Suppressor macrophage treated with lipopolysaccharide for 4 hours (primary cell): ENCODE measurements around the gene MYCBP.
"Not testable (repeated sequence)": the region's sequence is repeated elsewhere in the genome, so short reads cannot be mapped to it uniquely, and the experiment has no call there.

Source experiments
- DNase-seq: peaks from one replicate; pipeline ENCODE4 v3.0.0-alpha.2; 2020

MYCBP gene

GRCh38 chr1:38865112-38865715, 7.9 kb downstream of the MYCBP start:
- DNase-seq: no peak

DNA sequence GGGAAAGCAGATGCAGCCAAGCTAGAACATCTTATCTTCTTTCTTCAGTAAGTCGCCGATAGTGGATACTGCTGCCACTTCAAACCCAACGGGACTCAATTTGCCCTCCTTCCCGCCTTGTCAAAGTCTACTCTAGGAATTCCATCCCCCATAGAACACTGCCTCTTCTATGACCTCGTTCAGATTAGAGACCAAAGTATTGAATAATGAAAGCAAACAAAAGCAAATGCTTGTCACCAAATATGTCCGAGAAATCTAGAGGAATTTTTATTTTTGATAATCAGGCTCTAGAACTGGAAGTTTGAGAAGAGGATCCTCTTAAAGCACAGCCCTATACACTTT, 12.7 kb downstream of the MYCBP start:
- DNase-seq: no peak

- peak; percentile 99 for DNase-seq
Measured at GRCh38 chr1:38859561-38860453, 13.3 kb downstream of the MYCBP start, which contains the start of gene RRAGC. Gene RRAGC, minus strand, starts transcription at chr1:38859772. Its CDS starts 126 bp downstream, at chr1:38859646.

GRCh38 chr1:38858833-38859560, 14.2 kb downstream of the MYCBP start:
- peak; percentile 94 for DNase-seq

DNA sequence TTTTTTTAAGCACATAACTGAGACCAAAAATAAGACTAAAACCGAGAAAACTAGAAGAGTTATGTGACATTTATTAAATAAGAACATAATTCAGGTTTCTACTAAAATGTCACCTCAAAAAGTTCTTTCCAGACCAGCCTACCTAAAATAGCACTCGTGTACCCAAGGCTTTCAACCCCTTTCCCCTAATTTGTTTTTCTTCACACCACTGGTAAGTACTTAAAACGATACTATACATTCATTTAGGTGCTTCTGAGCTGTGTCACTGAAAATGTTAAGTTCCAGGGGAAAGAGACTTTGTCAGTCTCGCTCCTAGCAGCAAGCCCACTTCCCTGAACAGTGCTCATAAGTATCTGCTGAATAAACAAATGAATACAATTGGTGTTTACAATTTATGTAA, 20.4 kb downstream of the MYCBP start:
- no peak for DNase-seq

GRCh38 chr1:38848071-38848470, 25.1 kb downstream of the MYCBP start:
- peak; percentile 64 for DNase-seq

GRCh38 chr1:38846210-38846609, 26.9 kb downstream of the MYCBP start:
- DNase-seq: no peak

DNA sequence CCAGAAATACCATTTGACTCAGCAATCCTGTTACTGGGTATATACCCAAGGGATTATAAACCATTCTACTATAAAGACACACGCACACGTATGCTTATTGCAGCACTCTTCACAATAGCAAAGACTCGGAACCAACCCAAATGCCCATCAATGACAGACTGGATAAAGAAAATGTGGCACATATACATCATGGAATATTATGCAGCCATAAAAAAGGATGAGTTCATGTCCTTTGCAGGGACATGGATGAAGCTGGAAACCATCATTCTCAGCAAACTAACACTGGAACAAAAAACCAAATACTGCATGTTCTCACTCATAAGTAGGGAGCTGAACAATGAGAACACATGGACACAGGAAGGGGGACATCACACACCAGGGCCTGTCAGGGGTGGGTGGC, 28.1 kb downstream of the MYCBP start:
- not testable (repeated sequence) for DNase-seq

DNA sequence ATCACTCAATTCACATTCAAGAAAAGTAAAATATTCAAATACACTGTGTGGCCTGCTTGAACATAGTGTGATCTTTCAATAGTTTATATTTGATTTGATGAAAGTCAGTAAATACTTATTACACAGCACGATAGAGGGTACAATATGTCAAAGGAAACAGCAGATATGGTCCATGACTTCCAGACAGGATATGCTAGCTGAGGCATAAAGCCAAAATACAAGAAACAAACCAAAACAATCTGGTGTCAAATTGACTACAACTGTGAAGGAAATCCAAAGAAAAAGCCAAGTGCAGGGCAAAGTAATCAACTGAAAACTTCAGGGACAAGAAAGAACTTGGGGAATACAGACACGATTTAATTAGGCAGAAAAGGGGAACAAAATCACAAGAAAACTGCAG, 32.9 kb downstream of the MYCBP start:
- DNase-seq: no peak

DNA sequence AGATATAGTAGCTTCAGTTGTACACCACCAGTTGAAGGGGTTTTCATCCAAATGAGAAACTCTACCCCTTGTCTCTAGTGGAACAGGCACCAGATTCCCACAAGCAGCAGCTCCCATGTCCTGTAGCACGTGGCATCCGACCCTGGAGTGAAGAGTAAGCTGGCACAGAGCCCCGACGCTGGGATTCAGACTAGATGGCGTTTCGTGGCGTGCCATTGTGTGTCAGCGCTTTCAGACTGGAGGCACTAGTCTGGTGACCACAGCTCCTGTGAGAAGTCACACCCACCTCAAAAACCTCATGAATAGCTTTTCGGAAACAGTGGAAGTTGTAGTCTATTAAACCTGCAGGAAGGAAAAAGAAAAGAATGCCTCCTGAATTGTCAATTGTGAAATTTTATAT, 33.8 kb downstream of the MYCBP start:
- no peak for DNase-seq

GRCh38 chr1:38836316-38836715, 36.8 kb downstream of the MYCBP start:
- DNase-seq: not testable (repeated sequence)

DNA sequence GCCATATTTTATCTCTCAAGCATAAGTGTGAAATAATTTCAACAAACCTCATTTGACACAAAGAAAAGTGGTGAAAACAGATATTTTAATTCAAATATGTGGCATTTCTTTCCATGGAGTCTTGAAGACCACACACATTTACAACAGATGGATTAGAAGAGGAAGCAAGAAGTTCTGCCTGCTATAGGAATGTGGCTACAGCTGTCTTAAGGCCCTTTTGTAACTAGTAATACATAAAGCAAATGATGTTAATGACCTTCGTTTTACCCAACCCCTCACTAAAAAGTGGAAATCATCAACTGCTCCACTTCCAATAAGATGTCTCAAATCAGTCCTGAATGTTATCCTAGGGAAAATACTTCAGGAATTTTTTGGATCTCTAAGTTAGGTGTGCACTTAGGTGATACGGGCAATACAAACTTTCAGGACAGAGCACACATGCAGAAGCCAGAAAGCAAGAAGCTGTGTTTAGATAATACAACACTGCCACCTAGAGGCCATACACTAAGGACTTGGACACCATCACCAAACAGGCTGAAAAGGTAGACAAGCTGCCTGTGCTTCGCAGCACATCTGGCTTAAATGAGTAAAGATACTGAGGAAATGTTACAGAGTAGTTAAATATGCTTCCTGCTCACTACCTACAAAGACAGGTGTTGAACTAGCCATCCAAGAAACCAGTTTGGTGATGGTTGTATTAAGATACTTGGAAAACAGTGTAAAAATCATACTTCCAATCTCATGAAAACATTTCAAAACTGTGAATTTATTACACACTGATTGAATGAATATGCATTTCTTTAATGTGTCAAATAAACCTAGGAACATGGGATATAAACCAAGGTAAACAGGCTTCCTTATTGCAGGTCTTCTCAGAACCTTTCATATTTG, 38.0 kb downstream of the MYCBP start:
- DNase-seq: peak; percentile 81

GRCh38 chr1:38834221-38834782, 38.8 kb downstream of the MYCBP start:
- no peak for DNase-seq

DNA sequence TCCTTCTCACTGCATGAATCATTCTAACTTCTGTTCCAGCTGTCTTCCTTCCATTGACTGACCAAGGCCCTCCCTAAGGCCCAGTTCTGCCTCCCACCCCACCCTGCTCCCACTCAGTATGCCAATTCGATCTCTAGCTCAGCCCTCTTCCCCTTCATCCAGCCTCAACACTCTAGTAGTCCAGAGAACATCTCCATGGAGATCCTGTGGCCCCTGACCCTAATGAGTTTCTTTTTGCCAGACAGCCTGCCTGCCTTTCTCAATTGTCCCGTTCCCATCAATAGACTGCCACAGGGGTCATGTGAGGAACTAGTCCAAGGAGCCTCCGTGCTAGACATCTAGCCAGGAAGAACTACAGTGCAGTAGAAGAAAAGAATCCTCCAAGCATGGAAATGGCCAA, 40.0 kb downstream of the MYCBP start:
- DNase-seq: no peak

GRCh38 chr1:38832370-38832734, 40.8 kb downstream of the MYCBP start:
- no peak for DNase-seq

DNA sequence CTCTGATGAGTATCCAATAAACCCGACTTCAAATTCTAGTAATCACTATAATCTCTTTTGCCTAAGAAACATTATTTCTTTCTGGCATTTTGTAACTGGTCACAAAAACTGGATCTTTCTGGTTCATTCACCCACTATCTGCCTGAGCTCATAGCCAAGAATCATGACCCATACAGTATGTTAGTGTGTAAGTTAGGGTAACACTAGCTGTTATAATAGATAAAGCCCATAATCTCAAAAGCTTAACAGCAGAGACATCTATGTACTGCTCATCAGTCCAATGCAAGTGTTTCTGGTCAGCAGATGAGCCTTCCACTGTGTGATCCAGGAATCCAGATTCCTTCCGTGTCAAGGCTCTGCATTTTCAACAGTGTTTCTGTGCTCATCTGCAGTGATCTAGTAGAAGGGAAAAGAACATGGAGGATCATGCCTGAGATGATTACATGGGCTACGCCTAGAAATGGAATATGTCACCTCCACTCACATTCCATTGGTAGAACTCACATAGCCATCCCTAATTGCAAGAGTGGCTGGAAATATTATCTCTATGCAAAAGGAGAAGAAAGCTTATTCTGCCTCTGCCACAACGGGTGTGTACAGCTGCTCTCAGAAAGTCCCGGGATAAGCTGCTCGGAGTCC, 41.3 kb downstream of the MYCBP start:
- DNase-seq: no peak

DNA sequence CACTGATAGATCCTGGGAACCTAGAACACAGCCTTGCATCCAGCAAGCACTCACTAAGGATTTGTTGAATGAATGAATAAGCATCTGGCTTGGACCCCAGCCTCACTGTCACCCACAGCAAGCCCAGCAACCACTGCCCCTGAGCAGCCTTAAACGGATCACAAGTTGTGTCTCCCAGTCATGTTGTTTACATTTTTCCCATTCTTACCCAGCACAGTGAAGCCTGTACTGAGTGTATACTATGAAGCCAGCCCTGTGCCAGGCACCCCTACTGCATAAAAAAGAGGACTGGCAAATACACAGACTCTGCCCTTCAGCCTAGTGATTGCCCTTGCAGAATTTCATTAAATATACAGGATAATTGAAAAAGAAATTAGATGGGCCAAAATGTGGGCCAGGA, 43.8 kb downstream of the MYCBP start:
- DNase-seq: no peak

DNA sequence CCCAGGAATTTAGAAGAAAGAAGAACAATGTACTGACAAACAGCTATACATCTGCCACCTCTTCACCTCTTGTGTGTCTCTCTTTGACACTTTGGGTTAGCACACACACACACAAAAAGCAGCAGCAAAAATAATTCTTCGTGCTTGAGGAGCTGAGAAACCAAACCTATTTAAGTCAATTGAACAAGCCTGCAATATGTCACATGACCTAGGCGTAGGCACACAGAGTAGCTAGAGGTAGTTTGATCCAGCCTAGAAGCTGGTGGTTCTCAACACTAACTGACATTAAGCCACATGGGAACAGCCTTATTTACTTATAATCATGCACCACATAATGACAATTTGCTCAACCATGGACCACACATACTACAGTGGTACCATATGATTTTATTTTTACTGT, 45.8 kb downstream of the MYCBP start:
- no peak for DNase-seq

- DNase-seq: no peak
Measured at GRCh38 chr1:38826886-38827285, 46.3 kb downstream of the MYCBP start.

GRCh38 chr1:38826262-38826661, 46.9 kb downstream of the MYCBP start:
- no peak for DNase-seq

DNA sequence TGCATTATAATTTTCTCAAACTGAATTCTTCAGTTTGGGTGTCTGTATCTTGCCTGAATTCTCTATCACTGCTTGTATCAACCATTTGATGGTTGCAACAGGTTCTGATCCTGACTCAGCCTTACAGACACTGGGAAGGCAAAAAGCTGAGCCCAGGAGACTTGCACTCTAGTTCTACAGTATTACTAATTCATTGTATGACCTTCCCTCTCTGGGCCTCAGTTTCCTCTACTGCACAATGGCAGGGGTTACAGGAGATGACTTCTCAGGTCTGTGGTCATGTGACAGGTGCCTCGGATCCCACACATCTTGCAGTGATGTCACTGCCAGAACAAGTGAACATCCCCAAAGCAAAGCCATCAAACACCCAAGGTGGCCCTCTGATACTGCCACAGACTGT, 52.3 kb downstream of the MYCBP start:
- no peak for DNase-seq

DNA sequence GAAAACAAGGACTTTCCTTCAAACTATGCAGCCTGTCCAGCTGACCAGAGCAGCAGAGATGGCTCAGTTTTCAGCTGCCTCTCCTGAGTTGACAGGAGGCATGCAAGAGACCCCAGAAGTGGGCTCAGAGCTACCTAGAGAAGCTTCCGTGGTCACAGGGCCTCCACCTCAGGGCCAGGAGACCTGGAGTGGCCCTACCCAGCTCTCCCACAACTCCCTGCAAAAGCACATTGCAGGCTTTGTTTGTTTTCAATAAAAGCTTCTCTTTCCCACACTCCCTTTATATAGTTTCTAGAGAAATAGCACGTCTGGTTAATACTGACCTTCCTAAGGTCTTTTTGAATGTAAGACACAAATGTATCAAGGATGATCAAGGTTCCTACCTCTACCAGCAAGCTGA, 53.6 kb downstream of the MYCBP start:
- DNase-seq: no peak
